IgD-negative memory B cell (primary cell): Measurements from ENCODE around the gene EFR3B. TPM values are rescaled to one million over a fixed set of nuclear protein-coding genes. Genes with fewer than 3 reads are reported as not detected.
A peak's percentile ranks its signal among the peaks of the same experiment; 100 is the strongest.

Experiments
- H3K27ac Mint-ChIP-seq, 3 donors: one replicate each; pipeline ENCODE4 v1.8.0; 2020 to 2022; ENCODE audit warnings: mild to moderate bottlenecking in 3 of 3, mixed read lengths in 3 of 3, moderate library complexity in 1 of 3
- H3K27me3 Mint-ChIP-seq: one replicate; pipeline ENCODE4 v1.8.0; 2021; ENCODE audit warnings: mixed read lengths
- H3K36me3 Mint-ChIP-seq: one replicate; pipeline ENCODE4 v1.8.0; 2020; ENCODE audit warnings: mild to moderate bottlenecking, mixed read lengths
- H3K4me1 Mint-ChIP-seq, 3 donors: one replicate each; pipeline ENCODE4 v1.8.0; 2020 to 2022; ENCODE audit warnings: mixed read lengths in 3 of 3, mild to moderate bottlenecking in 1 of 3
- H3K4me3 Mint-ChIP-seq, 4 donors: one replicate each; pipeline ENCODE4 v1.8.0; 2020 to 2022; ENCODE audit warnings: mild to moderate bottlenecking in 4 of 4, mixed read lengths in 4 of 4, moderate library complexity in 3 of 4
- H3K9me3 Mint-ChIP-seq, 3 donors: one replicate each; pipeline ENCODE4 v1.8.0; 2020 to 2021; ENCODE audit warnings: mixed read lengths in 3 of 3, mild to moderate bottlenecking in 1 of 3
- polyA plus RNA-seq: library from polyadenylated mRNA; unstranded; fragments of 300-500 nt; fragmentation: Illumina TruSeq; gene quantifications from one replicate; pipeline ENCODE4 v1.2.3, GENCODE V29; 2021

Gene EFR3B
- polyA plus RNA-seq, 1 donor from 2014 or later = 0.04 TPM

DNA sequence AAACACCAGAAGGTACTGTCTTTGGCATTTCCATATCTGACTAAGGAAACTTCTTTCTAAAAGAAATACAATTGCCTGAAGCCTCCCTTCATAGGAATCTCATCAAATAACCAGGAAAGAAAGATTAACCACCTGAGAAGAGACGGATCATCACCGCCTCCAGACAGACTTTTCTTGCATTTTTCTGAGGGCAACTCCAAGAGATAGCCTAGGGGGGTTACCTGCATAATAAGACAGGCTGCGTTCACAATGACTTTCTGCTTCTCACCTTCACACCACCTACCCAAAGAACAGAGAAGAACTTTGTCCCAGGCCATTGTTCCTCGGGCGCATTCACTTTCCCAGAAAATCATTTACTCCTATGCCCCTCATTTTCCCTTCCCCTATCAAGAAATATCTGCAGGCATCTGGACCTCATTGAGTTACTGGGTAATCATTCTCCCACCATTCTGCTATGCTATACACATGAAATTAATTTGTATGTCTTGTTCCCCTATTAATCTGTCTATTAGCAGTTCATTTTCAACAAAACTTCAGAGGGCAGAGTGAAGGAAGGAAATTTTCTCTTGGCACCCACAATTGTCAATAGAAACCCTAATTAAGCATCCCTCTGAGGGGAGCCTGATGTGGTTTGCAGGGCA is 134.8 kb downstream of the EFR3B start:
- Mint-ChIP-seq H3K27ac (no peak overlapping the region), H3K4me3 (no peak overlapping the region), H3K36me3 (no peaks in the 10 kb centered on the region), H3K27me3 (peaks cover 18% of the 10 kb centered on the region), H3K4me1 (peaks cover 0 to 3% (median 2%) of the 10 kb centered on the region in 3 donors), H3K9me3 (no peaks in the 10 kb centered on the region)

DNA sequence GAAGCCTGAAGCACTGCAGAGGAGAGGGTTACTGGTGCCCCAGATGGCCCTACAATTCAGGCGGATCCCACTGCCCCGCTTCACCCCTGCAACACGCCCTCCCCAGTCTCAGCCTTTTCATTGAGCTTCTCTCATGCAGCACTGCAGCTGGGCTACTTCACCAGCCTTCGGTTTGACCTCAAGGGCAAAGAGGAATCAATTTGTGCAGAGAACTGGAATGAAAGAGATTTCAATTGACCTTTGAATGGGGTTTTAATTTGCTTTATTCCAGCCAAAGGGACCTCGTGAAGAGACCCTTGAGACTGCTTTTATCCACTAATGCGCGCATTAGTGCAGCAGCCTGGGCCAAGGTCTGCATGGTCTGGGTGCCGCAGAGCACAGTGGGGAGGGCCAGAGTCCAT is 135.3 kb downstream of the EFR3B start:
- Mint-ChIP-seq H3K36me3 (no peaks in the 10 kb centered on the region), H3K27me3 (peaks cover 18% of the 10 kb centered on the region), H3K4me3 (peak overlapping the region in 1 of 4 donors; percentile 21), H3K27ac (no peak overlapping the region), H3K4me1 (peaks cover 0 to 3% (median 2%) of the 10 kb centered on the region in 3 donors), H3K9me3 (no peaks in the 10 kb centered on the region)

DNA sequence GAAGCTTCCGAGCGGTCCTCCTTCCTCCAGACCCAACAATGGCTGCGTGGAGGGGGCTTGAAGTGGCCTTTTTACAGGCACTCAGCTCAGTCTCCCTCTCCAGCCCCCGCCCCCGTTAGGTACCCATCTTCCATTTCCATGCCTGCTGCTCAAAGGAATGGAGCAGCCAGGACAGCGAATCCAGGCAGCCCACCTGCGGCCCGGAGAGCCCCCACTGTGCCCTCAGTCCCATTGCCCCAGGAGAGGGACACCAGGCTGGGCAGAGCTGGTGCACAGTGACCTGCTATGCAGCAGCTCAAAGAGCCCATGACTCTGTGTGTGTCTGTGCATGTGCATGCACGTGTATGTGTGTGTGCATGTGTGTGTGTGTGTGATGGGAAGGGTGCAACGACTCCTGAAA is 137.1 kb downstream of the EFR3B start:
- Mint-ChIP-seq H3K36me3 (no peaks in the 10 kb centered on the region), H3K27me3 (peaks cover 11% of the 10 kb centered on the region), H3K4me3 (no peak overlapping the region), H3K27ac (no peak overlapping the region), H3K9me3 (no peaks in the 10 kb centered on the region), H3K4me1 (peaks cover 0 to 2% (median 1%) of the 10 kb centered on the region in 3 donors)

DNA sequence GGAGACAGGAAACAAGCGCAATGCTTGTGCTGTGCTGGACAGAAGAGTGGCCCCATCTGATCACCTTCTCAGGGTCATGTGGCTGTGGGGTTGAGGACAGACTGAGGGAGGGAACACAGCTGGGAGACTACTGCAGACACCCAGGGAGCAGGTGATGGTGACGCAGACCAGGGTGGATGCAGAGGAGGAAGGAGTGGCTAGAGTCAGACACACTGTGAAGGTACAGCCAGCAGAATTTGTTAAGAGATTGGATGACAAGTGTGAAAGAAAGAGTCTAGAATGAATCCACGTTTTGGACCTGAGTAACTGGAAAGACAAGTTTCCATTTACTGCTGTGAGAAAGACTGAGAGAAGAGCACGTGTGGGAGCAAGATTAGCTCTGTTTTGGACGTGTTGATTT is 142.4 kb downstream of the EFR3B start:
- Mint-ChIP-seq H3K27ac (peak overlapping the region in 1 of 3 donors; percentile 64), H3K4me3 (no peak overlapping the region), H3K36me3 (no peaks in the 10 kb centered on the region), H3K9me3 (peaks cover 0 to 2% (median 0%) of the 10 kb centered on the region in 3 donors), H3K4me1 (no peaks in the 10 kb centered on the region), H3K27me3 (peaks cover 3% of the 10 kb centered on the region)

DNA sequence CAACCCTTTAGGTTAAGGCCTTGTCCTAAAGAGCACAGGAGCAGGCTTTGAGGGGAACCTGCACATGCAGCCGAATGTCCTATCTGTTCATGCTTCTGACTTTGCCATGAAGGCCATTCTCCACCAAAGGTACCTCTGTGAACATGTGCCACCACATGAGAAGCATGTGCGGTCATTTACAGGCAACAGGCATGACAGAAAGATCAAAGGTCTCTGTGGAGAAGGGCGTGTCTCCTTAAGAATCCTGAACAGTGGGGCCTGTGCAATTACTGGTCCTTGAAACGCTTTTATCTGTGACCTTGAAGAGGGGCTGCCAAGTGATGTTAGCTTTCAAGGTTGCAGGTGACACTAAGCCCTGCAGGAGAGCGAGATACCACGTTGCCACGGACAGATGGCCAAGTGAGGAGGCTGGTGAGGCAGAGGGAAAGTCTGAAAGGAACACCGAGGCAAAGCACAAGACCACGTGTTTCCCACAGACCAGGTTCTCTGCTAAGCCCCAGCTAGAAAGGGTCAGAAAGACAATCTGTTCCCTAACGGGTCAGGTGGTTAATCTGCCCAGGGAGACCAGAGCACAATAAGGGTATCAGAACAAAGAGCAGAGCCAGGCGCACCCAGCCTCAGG is 146.0 kb downstream of the EFR3B start:
- Mint-ChIP-seq H3K4me3 (no peak overlapping the region), H3K36me3 (no peaks in the 10 kb centered on the region), H3K4me1 (peaks cover 0 to 6% (median 3%) of the 10 kb centered on the region in 3 donors), H3K27me3 (peaks cover 3% of the 10 kb centered on the region), H3K27ac (no peak overlapping the region), H3K9me3 (peaks cover 0 to 2% (median 0%) of the 10 kb centered on the region in 3 donors)

DNA sequence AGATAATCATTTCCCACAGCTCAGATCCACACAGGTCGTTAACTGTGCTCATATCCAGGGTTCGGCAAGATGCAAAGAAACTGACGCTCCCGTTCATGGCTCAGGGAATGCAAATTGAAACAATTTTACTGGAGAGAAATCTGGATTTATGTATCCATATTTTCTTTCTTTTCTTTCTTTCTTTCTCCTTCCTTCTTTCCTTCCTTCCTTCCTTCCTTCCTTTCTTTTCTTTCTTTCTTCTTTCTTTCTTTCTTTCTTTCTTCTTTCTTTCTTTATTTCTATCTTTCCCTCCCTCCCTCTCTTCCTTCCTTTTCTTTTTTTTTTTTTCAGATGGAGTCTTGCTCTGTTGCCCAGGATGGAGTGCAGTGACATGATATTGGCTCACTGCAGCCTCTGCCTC is 146.5 kb downstream of the EFR3B start:
- H3K9me3 Mint-ChIP-seq = peaks cover 0 to 2% (median 0%) of the 10 kb centered on the region in 3 donors
- peaks cover 0 to 6% (median 3%) of the 10 kb centered on the region in 3 donors for H3K4me1 Mint-ChIP-seq
- H3K27ac Mint-ChIP-seq = no peak overlapping the region
- no peaks in the 10 kb centered on the region for H3K36me3 Mint-ChIP-seq
- no peak overlapping the region for H3K4me3 Mint-ChIP-seq
- H3K27me3 Mint-ChIP-seq = peaks cover 3% of the 10 kb centered on the region

DNA sequence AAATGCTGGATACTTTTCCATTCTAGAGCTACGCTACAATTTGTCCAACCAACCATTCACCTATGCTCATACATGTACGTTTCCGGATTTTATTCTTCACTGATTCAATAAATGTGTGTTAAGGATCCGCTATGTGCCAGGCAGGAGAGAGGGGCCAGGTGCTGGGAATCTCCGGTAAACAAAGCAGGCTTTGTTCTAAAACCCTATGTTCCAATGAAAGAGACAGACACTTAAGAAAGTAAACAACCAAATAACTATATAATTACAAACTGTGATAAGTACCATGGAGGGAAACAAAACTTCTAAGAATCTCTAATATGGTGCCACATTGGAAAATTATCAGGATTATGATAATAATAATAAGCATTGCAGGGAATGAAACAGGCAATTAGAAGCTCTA is 148.7 kb downstream of the EFR3B start:
- H3K27me3 Mint-ChIP-seq = peaks cover 3% of the 10 kb centered on the region
- no peak overlapping the region for H3K4me3 Mint-ChIP-seq

DNA sequence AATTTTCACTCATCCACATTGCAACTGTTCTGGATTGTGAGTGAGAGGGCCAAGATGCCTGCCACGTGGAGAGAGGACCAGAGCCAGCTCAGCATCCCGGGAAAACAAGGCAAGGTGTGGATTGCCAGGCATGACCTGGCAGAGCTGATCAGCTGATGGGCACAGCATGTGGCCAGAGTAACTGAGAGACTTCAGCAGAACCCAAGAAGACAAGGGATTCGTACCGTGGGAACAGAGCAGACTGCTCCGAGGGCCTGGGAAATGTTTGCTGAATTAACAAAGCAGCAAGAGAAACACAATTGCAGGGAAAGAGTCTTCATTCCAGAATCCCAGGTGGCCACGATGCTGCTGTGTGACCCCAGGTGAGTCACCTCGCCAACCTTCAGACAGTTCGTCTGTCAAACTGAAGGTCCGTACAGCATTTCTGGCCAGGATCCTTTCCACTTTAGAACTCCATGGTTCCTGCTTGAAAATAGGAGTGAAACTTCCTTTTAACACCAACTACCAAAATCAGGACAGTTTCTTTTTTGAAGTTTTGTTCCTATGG is 152.8 kb downstream of the EFR3B start:
- peaks cover 4 to 6% (median 6%) of the 10 kb centered on the region in 3 donors for H3K4me1 Mint-ChIP-seq
- no peak overlapping the region for H3K4me3 Mint-ChIP-seq
- H3K27me3 Mint-ChIP-seq = peaks cover 4% of the 10 kb centered on the region
- no peak overlapping the region for H3K27ac Mint-ChIP-seq
- H3K9me3 Mint-ChIP-seq = no peaks in the 10 kb centered on the region
- no peaks in the 10 kb centered on the region for H3K36me3 Mint-ChIP-seq

More for the DNA sequence above, 148.7 kb downstream of the EFR3B start:
- H3K4me1 Mint-ChIP-seq = peaks cover 0 to 6% (median 3%) of the 10 kb centered on the region in 3 donors
- H3K9me3 Mint-ChIP-seq = peaks cover 0 to 2% (median 0%) of the 10 kb centered on the region in 3 donors
- no peak overlapping the region for H3K27ac Mint-ChIP-seq
- no peaks in the 10 kb centered on the region for H3K36me3 Mint-ChIP-seq

DNA sequence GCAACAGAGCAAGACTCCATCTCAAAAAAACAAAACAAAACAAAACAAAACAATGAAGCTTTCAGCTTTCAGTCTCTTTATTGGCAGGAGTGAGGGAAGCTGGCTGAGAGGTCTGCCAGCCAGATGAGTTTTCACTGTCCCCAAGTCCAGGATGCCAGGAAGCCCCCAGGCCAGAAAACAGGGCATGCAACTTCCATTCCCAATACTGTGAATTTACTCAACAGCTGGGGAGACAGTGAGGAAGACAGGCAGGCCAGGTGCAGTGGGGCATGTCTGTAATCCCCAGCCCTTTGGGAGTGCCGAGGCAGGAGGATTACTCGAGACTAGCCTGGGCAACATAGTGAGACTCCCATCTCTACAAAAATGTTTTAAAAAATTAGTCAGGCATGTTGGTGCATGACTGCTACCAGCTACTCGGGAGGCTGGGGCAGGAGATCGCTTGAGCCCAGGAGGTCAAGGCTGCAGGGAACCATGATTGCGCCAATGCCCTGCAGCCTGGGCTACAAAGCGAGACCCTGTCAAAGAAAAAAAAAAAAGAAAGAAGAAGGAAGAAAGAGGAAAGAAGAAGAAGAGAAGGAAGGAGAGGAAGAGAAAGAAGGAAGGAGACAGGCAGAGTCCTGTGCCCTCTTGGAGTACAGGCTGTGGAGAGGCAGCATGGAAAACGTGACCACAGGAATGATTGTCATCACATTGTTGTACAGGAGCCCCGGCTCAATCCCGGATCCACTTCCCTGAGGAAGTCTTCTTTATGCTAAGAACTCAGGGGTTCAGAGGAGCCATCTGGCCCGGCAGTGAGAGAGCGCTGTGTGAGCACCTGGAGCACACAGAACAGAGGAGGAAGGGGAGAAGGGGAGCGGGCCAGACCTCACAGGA is 155.7 kb downstream of the EFR3B start:
- H3K27me3 Mint-ChIP-seq = peaks cover 4% of the 10 kb centered on the region
- H3K27ac Mint-ChIP-seq = no peak overlapping the region
- H3K4me3 Mint-ChIP-seq = no peak overlapping the region
- H3K4me1 Mint-ChIP-seq = peaks cover 3 to 9% (median 5%) of the 10 kb centered on the region in 3 donors
- no peaks in the 10 kb centered on the region for H3K9me3 Mint-ChIP-seq
- H3K36me3 Mint-ChIP-seq = no peaks in the 10 kb centered on the region

DNA sequence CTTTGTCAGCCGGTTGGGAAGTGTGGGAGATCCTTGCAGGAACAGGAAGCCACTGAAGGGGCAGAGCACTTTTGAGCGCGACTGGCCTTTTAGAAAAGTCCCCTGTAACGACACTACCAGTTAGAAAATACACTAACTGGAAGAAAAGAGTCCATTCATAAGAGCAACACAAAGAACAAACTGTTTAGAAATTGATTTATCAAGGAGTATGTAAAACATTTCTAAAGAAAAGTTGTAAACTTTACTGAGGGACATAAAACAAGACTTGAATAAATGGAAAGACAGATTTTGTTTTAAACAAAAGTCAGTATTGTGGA is 156.3 kb downstream of the EFR3B start:
- Mint-ChIP-seq H3K36me3 (no peaks in the 10 kb centered on the region), H3K4me1 (peaks cover 3 to 9% (median 6%) of the 10 kb centered on the region in 3 donors), H3K27ac (no peak overlapping the region), H3K27me3 (peaks cover 4% of the 10 kb centered on the region), H3K4me3 (no peak overlapping the region), H3K9me3 (no peaks in the 10 kb centered on the region)

DNA sequence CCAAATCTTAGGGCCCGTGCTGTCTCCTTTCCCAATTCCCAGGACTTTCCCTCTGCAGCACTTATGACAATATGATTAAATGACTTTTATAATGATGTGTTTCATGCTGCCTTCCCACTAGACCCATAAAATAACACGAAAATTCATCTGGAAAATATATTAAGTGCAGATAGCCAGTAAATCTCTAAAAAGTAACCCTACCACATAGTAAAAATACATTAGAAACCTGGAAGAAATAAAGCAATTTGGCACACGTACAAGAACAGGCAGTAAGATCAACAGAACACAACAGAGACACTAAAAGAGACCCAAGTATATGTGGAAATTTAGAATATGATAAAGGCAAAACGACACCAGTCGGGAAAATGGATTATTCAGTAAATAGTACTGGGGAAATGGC is 156.7 kb downstream of the EFR3B start:
- Mint-ChIP-seq H3K27ac (no peak overlapping the region), H3K36me3 (no peaks in the 10 kb centered on the region), H3K27me3 (peaks cover 4% of the 10 kb centered on the region), H3K9me3 (no peaks in the 10 kb centered on the region), H3K4me3 (no peak overlapping the region), H3K4me1 (peaks cover 3 to 9% (median 6%) of the 10 kb centered on the region in 3 donors)

DNA sequence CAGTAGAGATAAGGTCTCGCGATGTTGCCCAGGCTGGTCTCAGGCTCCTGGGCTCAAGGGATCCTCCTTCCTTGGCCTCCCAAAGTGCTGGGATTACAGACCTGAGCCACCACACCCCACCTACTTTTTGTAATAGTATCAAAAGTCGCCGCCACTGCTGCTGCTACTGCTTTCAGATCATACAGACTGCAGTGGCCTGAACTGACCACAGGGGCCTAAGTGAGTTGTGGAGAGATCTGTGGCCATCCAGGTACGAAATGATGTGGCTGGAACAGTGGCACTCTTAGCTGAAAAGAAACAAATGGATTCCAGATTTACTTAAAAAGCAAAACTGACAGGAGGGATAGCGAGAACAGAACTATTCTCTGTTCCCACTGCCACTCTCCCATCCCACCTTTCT is 159.4 kb downstream of the EFR3B start:
- peak overlapping the region in 2 of 4 donors; percentile 17 to 43 for H3K4me3 Mint-ChIP-seq

DNA sequence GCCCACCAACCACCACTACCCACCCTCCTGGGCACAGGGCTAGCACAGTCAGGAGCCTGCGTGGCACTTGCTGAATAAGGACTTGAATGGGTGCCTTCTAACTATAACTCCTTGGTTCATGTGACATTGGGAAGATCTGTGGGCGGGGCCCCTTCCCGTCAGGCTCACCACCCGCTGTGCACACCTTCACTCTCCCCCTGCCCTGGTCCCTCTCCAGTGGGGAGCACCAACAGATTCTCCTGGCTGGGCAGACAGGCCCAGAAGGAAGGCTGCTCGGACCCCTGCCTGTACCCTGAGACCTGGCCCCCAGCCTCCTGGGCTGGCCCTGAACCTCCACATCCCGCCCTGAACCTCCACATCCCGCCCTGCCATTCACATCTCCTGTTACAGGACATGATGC is 159.9 kb downstream of the EFR3B start:
- Mint-ChIP-seq H3K9me3 (no peaks in the 10 kb centered on the region), H3K4me1 (peaks cover 3 to 13% (median 8%) of the 10 kb centered on the region in 3 donors), H3K36me3 (no peaks in the 10 kb centered on the region), H3K4me3 (no peak overlapping the region), H3K27ac (peak overlapping the region in 1 of 3 donors; percentile 60), H3K27me3 (peaks cover 4% of the 10 kb centered on the region)

More for the DNA sequence above, 159.4 kb downstream of the EFR3B start:
- Mint-ChIP-seq H3K36me3 (no peaks in the 10 kb centered on the region), H3K4me1 (peaks cover 5 to 13% (median 10%) of the 10 kb centered on the region in 3 donors), H3K27ac (no peak overlapping the region), H3K9me3 (no peaks in the 10 kb centered on the region), H3K27me3 (peaks cover 4% of the 10 kb centered on the region)

DNA sequence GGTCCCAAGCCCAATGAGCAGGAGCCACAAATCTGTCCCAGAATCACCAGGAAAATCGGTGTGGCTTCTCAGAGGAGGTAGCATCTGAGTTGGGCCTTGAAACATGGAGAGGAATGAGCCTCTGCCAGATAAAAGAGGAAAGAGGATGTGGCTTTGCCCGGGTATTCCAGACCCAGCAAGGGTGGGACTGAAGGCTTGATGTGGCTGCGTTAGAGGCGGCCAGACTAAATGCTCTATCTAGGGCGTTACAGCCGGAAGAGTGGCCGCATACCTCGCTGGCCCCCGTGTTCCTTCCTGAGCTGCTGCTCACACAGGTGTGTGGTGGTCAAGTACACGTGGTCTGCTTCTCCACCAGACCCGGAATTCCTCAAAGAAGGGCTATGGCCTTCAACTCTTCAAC is 160.4 kb downstream of the EFR3B start:
- Mint-ChIP-seq H3K4me3 (peak overlapping the region in 2 of 4 donors; percentile 52 to 78), H3K36me3 (no peaks in the 10 kb centered on the region), H3K27me3 (peaks cover 4% of the 10 kb centered on the region), H3K4me1 (peaks cover 7 to 17% (median 13%) of the 10 kb centered on the region in 3 donors), H3K9me3 (no peaks in the 10 kb centered on the region), H3K27ac (peak overlapping the region in 1 of 3 donors; percentile 60)
